Measurements from ENCODE around the gene GTF2B.
"Not testable (repeated sequence)": the region's sequence is repeated elsewhere in the genome, so short reads cannot be mapped to it uniquely, and the experiment has no call there.

Gene GTF2B

DNA sequence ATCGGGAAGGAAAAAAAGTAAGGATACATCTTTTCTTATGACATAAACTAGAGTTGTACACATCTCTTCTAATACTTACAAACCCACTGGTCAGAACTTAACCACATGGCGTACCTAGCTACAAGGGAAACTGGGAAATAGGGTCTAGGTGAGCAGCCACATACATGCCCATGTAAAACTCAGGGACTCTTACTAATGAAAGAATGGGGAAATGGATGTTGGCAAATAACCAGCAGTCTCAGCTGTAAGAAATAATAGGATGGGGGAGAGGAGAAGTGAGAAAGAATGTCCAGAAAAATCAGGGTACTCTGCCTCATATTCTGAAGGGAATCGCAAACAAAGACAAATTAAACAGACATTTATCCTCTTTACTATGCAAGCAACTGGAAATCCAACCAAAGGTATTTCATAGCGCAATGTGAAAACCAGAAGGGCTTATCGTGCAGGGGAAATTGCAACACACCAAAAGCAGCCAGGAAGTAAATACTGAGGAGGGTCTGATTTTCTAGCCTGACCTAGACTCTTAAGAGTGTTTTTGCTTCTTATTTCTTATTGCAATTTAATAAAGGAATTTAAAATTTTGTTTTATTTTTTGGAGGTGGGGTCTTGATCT lies 17.5 kb downstream of the GTF2B start:
- DNase-seq (ENCODE audit: low read depth): no peak
- TF ChIP-seq, protein P1, sequence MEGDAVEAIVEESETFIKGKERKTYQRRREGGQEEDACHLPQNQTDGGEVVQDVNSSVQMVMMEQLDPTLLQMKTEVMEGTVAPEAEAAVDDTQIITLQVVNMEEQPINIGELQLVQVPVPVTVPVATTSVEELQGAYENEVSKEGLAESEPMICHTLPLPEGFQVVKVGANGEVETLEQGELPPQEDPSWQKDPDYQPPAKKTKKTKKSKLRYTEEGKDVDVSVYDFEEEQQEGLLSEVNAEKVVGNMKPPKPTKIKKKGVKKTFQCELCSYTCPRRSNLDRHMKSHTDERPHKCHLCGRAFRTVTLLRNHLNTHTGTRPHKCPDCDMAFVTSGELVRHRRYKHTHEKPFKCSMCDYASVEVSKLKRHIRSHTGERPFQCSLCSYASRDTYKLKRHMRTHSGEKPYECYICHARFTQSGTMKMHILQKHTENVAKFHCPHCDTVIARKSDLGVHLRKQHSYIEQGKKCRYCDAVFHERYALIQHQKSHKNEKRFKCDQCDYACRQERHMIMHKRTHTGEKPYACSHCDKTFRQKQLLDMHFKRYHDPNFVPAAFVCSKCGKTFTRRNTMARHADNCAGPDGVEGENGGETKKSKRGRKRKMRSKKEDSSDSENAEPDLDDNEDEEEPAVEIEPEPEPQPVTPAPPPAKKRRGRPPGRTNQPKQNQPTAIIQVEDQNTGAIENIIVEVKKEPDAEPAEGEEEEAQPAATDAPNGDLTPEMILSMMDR (conservative IDR thresholded peaks at IDR 0.05; ENCODE audit: low read depth, low read length): no peak
- no peak overlapping the region for H3K4me3 ChIP-seq (ENCODE audit: low read length)

DNA sequence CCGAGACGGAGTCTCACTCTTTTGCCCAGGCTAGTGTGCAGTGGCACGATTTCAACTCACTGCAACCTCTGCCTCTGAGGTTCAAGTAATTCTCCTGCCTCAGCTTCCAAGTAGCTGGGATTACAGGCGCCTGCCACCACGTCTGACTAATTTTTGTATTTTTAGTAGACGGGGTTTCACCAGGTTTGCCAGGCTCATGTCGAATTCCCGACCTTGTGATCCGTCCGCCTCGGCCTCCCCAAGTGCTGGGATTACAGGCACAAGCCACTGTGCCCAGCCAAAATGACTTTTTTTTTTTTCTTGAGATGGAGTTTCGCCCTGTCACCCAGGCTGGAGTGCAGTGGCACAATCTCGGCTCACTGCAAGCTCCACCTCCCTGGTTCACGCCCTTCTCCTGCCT lies 21.7 kb downstream of the GTF2B start:
- not testable (repeated sequence) for H3K4me3 ChIP-seq (ENCODE audit: low read length); DNase-seq (ENCODE audit: low read depth)

DNA sequence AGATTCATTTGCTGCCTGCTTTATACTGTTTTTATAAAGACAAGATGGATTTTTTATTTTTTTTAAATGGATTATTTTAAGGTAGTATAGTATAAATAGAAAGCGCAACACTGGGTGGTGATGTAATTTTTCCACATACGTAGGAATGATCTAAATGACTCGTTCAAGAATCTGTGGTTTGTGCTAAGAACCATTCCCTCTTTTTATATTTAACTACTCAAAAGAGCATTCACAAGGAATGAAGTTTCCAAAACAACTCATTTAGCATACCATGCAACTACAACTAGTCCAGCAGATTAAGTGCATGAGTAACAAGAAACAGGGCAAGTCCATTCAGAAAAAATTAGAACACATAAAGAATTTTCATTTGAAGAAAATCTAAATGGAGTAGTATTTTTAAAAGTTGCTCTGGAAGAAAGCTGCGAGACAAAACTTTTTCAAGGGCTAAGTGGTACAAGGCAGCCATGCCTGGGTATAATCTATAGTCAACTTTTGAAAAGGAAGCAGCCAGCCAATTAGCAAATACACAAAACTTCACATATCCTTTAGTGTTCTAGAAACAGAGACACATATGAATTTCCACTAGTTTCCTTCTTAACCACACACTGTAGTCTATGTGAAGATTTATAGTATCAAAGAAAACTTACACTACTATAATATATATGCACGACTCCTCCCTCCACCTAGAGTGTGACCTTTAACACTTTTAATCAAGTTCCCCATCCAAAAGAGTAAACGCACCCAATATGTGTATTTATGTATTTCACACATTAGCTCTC lies 23.4 kb downstream of the GTF2B start:
- H3K4me3 ChIP-seq (ENCODE audit: low read length): no peak overlapping the region
- no peak for DNase-seq (ENCODE audit: low read depth)
- TF ChIP-seq, protein P1 (conservative IDR thresholded peaks at IDR 0.05; ENCODE audit: low read depth, low read length): no peak

DNA sequence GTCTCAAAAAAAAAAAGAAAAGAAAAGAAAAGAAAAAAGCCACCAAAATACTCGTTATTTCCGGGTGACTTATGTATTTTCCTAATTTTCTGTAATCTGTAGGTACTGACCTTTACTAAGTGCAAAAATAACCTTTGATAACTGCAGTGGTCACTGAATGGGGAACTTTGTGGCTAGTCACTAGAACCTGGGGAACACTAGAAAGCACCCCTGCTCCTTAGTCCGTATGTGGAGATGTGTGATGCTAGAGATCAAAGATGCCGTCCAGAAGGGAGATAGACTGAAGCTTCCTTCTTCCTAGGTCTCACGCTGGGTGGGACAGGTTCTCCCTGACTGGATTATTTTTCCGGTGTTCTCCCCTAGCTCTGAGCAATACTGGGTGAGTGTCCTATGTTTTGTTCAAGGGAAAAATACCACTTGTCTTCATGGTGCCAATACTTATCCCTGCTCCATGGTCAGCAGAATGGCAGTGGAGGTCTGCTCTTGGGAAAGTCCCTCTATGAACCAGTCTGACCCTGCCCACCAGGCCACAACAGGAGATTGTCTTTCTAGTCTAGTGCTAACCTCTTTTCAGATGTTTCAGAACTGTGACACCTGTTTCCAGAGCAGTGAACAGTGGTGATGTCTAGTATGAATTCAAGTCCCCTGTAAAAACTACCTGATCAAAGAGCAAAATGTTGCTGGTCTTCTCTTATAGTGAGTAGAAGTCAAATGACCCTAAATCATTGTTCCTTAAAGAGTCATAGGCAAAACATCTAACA lies 39.9 kb downstream of the GTF2B start:
- H3K4me3 ChIP-seq (ENCODE audit: low read length): no peak overlapping the region
- TF ChIP-seq, protein P1 (conservative IDR thresholded peaks at IDR 0.05; ENCODE audit: low read depth, low read length): no peak
- DNase-seq (ENCODE audit: low read depth): no peak

DNA sequence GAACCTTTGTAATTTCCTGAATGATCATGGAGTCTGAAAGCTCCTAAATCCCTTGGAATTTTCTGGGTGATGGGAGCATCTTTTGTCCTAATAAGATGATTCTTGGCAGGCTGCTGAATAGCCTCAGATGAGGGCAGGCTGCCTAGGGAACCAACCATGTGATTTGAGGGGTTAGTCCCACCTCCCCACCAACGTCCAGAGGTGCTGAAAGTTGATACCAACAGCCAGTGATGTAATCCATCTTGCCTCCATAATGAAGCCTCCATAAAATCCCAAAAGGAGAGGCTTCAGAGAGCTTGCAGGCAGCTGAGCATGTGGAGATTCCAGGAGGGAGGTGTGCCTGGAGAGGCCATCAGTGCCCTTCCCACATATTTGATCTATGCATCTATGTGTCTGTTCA lies 43.7 kb downstream of the GTF2B start:
- DNase-seq (ENCODE audit: low read depth): no peak
- TF ChIP-seq, protein P1 (conservative IDR thresholded peaks at IDR 0.05; ENCODE audit: low read depth, low read length): no peak
- no peak overlapping the region for H3K4me3 ChIP-seq (ENCODE audit: low read length)

DNA sequence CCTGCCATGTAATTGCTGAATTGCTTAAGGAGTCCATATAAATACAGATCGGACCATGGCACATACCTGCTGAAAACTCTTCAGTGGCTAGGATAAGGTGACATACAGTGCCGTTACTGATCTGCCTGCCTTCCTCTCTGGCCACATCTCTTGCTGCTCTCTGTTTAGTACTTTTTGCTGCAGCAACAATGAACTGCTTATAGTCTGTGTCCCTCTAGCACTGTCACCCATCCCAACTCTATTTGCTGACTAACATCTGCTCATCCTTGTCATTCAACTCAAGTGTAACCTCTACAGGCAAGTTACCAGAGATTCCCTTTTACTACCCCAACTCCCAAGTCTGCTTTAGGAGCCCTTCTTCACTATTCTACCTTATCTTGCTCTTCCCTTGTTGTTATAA lies 65.6 kb downstream of the GTF2B start:
- DNase-seq (ENCODE audit: low read depth): no peak
- TF ChIP-seq, protein P1 (conservative IDR thresholded peaks at IDR 0.05; ENCODE audit: low read depth, low read length): no peak
- H3K4me3 ChIP-seq (ENCODE audit: low read length): no peak overlapping the region

DNA sequence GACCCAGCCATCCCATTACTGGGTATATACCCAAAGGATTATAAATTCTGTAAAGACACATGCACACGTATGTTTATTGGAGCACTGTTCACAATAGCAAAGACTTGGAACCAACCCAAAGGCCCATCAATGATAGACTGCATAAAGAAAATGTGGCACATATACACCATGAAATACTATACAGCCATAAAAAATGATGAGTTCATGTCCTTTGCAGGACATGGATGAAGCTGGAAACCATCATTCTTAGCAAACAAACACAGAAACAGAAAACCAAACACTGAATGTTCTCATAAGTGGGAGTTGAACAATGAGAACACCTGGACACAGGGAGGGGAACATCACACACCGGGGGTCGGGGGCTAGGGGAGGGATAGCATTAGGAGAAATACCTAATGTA lies 71.7 kb downstream of the GTF2B start:
- not testable (repeated sequence) for H3K4me3 ChIP-seq (ENCODE audit: low read length); DNase-seq (ENCODE audit: low read depth)

DNA sequence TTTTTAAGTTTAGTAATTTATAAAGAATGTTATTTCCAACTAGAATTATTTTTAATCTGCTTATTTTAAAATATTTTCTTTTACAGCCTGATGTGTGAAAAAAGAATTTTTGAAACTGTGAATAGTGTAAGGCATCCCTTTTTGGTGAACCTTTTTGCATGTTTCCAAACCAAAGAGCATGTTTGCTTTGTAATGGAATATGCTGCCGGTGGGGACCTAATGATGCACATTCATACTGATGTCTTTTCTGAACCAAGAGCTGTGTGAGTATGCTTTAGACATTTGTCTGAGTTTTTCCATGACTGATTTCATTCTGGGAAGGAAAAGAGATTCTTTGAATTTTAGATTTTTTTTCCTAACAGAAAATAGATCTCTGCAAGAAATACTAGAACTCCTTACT lies 77.9 kb downstream of the GTF2B start:
- no peak overlapping the region for H3K4me3 ChIP-seq (ENCODE audit: low read length)
- DNase-seq (ENCODE audit: low read depth): no peak
- TF ChIP-seq, protein P1 (conservative IDR thresholded peaks at IDR 0.05; ENCODE audit: low read depth, low read length): no peak

Data from retinal pigment epithelial cell (primary cell).